Right atrium auricular region (tissue), 2 donors: ENCODE results near the gene PCGF1. TPM values are rescaled to one million over a fixed set of nuclear protein-coding genes. Genes with fewer than 3 reads are reported as not detected.

Source experiments
- DNase-seq: peaks from one replicate; pipeline ENCODE4 v3.0.0-alpha.2; 2019; ENCODE audit warnings: low spot score
- H3K27ac ChIP-seq, 2 donors: fragments of 200-600 bp; sonication (generic); 1 replicate in 1 of 2; 2 replicates in 1 of 2; pipeline ENCODE4 v1.5.1; 2016 to 2019
- H3K27me3 ChIP-seq, 2 donors: fragments of 200-600 bp; sonication (generic); one replicate each; pipeline versions ENCODE4 v1.5.1 to v1.6.0; 2017 to 2019
- H3K36me3 ChIP-seq: fragments of 200-600 bp; sonication (generic); one replicate; pipeline ENCODE4 v1.5.1; 2016
- H3K4me1 ChIP-seq, 2 donors: fragments of 200-600 bp; sonication (generic); one replicate each; pipeline versions ENCODE4 v1.5.1 to v1.6.0; 2017 to 2019
- H3K4me3 ChIP-seq, 2 donors: fragments of 200-600 bp; sonication (generic); 1 replicate in 1 of 2; 2 replicates in 1 of 2; pipeline ENCODE4 v1.5.1; 2017 to 2019; ENCODE audit warnings: mild to moderate bottlenecking in 1 of 2, moderate library complexity in 1 of 2
- H3K9me3 ChIP-seq, 2 donors: fragments of 200-600 bp; sonication (generic); one replicate each; pipeline ENCODE4 v1.5.1; 2019
- total RNA-seq, 2 donors: library from RNA; depleted of rRNA; stranded (reverse); fragments of >200 nt; gene quantifications; one replicate each; pipeline ENCODE4 v1.1.0, GENCODE V29; 2016
- TF ChIP-seq, protein P1 (sequence below), 2 donors: fragments of 200-600 bp; sonication (generic); IDR thresholded peaks; one replicate each; pipeline ENCODE4 v1.5.1; 2019; ENCODE audit warnings: antibody characterized with exemption in 2 of 2

PCGF1 gene
- total RNA-seq, 2 donors from 2014 or later, result 15.2 to 19.0 TPM

- H3K27ac ChIP-seq, result peak overlapping the region in 1 of 2 donors; percentile 88
Observed at GRCh38 chr2:74481431-74481830, 26.1 kb downstream of the PCGF1 start.

GRCh38 chr2:74474899-74475298, 32.6 kb downstream of the PCGF1 start:
- TF ChIP-seq, protein P1, sequence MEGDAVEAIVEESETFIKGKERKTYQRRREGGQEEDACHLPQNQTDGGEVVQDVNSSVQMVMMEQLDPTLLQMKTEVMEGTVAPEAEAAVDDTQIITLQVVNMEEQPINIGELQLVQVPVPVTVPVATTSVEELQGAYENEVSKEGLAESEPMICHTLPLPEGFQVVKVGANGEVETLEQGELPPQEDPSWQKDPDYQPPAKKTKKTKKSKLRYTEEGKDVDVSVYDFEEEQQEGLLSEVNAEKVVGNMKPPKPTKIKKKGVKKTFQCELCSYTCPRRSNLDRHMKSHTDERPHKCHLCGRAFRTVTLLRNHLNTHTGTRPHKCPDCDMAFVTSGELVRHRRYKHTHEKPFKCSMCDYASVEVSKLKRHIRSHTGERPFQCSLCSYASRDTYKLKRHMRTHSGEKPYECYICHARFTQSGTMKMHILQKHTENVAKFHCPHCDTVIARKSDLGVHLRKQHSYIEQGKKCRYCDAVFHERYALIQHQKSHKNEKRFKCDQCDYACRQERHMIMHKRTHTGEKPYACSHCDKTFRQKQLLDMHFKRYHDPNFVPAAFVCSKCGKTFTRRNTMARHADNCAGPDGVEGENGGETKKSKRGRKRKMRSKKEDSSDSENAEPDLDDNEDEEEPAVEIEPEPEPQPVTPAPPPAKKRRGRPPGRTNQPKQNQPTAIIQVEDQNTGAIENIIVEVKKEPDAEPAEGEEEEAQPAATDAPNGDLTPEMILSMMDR (IDR thresholded peaks at IDR 0.05), result peak in 1 of 2 donors; percentile 14
- no peak overlapping the region for H3K27ac ChIP-seq
- no peak for DNase-seq
- H3K4me3 ChIP-seq, result no peak overlapping the region
- peaks cover 15% of the 10 kb centered on the region for H3K36me3 ChIP-seq
- H3K4me1 ChIP-seq, result peaks cover 0 to 20% of the 10 kb centered on the region in 2 donors
- H3K9me3 ChIP-seq, result no peaks in the 10 kb centered on the region
- no peaks in the 10 kb centered on the region for H3K27me3 ChIP-seq

More at GRCh38 chr2:74481431-74481830, 26.1 kb downstream of the PCGF1 start:
- Histone ChIP-seq H3K36me3 (no peaks in the 10 kb centered on the region), H3K4me1 (peaks cover 0 to 31% of the 10 kb centered on the region in 2 donors), H3K9me3 (no peaks in the 10 kb centered on the region), H3K4me3 (peak overlapping the region; percentile 78 to 83), H3K27me3 (no peaks in the 10 kb centered on the region)
- no peak for DNase-seq
- TF ChIP-seq, protein P1 (IDR thresholded peaks at IDR 0.05), result no peak

DNA sequence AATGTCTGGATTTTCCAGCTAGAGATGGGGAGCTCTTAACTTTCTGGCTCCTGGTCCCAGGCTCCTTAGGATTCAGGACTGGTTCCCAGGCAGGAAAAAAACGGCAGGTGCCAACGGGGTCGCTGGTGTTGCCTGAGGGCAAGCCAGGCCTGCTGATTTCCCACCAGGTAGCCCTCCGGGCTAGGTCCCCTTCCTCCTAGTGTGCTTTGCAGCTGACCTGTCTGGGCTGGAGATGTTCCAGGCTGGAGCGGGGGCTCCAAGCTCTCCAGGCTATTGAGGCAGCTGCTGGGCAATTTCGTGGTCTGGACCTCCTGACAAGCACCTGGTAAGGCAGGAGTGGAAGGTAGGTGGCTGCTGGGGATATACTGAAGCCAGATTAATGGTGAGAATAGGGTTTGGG, 33.0 kb downstream of the PCGF1 start:
- Histone ChIP-seq H3K9me3 (no peaks in the 10 kb centered on the region), H3K4me3 (no peak overlapping the region), H3K36me3 (peaks cover 15% of the 10 kb centered on the region), H3K27me3 (no peaks in the 10 kb centered on the region), H3K4me1 (peaks cover 0 to 20% of the 10 kb centered on the region in 2 donors), H3K27ac (no peak overlapping the region)
- TF ChIP-seq, protein P1 (IDR thresholded peaks at IDR 0.05), result no peak
- no peak for DNase-seq

- peak overlapping the region; percentile 66 to 68 for H3K4me3 ChIP-seq
- H3K4me1 ChIP-seq, result peaks cover 0 to 20% of the 10 kb centered on the region in 2 donors
- H3K27ac ChIP-seq, result peak overlapping the region; percentile 79 to 90
- no peaks in the 10 kb centered on the region for H3K9me3 ChIP-seq
- H3K27me3 ChIP-seq, result no peaks in the 10 kb centered on the region
- DNase-seq, result no peak
- H3K36me3 ChIP-seq, result peaks cover 15% of the 10 kb centered on the region
- TF ChIP-seq, protein P1 (IDR thresholded peaks at IDR 0.05), result no peak
Observed at GRCh38 chr2:74472945-74473258, 34.6 kb downstream of the PCGF1 start.

DNA sequence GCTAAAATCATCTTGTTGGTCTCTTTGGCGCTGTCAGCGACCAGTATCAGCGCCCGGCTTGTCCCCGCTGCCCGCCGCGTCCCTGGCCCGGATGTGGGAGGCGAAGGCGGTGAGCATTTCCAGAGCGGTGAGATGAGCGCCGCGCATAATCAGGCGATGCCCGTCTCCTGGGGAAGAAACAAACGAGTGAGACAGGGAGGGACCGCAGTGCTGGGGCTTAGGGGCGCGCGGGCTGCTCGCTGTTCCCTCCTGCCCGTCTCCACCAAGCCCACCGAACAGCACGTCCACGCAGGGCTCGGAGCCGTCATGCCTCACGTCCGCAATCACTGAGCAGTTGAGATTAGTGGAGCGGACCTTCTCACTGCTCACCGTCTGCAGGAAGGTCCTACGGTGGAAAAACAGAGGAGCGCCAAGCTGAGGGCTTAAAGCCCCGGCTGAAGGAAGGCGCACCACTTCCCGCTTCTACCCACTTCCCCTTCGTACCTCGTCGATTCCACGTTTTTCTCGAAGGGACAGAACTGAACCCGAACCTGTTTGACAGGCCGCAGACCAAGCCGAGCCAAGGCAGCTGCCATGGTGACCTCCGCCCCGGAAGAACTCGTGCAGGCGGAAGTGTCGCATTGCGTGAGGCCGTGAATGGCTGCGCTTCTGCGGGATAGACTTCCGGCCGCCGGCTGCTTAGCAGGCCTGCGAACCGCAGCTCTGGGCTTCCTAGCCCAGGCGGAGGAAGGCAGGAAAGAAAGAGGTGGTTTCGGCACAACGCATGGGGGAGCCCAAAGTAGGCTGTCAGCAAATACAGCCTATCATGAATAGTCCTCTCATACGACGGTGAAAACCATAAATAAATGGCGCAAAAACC, 35.2 kb downstream of the PCGF1 start, which contains the start of gene MRPL53:
MRPL53 (minus strand) TSS at position 595 of the 859 bp plus-strand sequence; CDS start at position 575, 20 bp downstream.
- H3K27ac ChIP-seq, result peak within 1 kb of the TSS; percentile 79 to 90
- TF ChIP-seq, protein P1 (IDR thresholded peaks at IDR 0.05), result no peak
- peaks cover 0 to 20% of the 10 kb centered on the region in 2 donors for H3K4me1 ChIP-seq
- H3K4me3 ChIP-seq, result peak within 1 kb of the TSS; percentile 66 to 68
- peaks cover 15% of the 10 kb centered on the region for H3K36me3 ChIP-seq
- no peaks in the 10 kb centered on the region for H3K9me3 ChIP-seq
- H3K27me3 ChIP-seq, result no peaks in the 10 kb centered on the region
- DNase-seq, result peak; percentile 94
